ENCODE measurements around the gene OR11A1. TPM values are rescaled to one million over a fixed set of nuclear protein-coding genes. Genes with fewer than 3 reads are reported as not detected.

Gene OR11A1
- total and polyA plus RNA-seq, 2 experiments from 2014 or later: not detected

- Mint-ChIP-seq H3K27me3 (ENCODE audit: insufficient read depth, low read depth, poor library complexity) (no peaks in the 10 kb centered on the region), H3K9me3 (peaks cover 6% of the 10 kb centered on the region; the same call in 2 of the 3 replicates), H3K27ac (no peak overlapping the region), H3K4me1 (no peaks in the 10 kb centered on the region), H3K4me3 (no peak overlapping the region), H3K36me3 (ENCODE audit: low read depth) (no peaks in the 10 kb centered on the region)
- Histone ChIP-seq H3K36me3 (ENCODE audit: insufficient read depth) (no peaks in the 10 kb centered on the region), H3K79me2 (replicated peaks; ENCODE audit: insufficient read depth) (no peaks in the 10 kb centered on the region), H3K27me3 (ENCODE audit: insufficient read depth) (no peaks in the 10 kb centered on the region), H3K4me3 (no peak overlapping the region), H3K27ac (ENCODE audit: low read depth) (no peak overlapping the region), H4K20me1 (replicated peaks; ENCODE audit: insufficient read depth) (no peaks in the 10 kb centered on the region), H3K4me1 (ENCODE audit: insufficient read depth) (no peaks in the 10 kb centered on the region), H3K9me2 (ENCODE audit: insufficient read depth) (no peaks in the 10 kb centered on the region; the same call in 1 of the 2 replicates), H3K4me2 (no peak overlapping the region), H2AFZ (no peak overlapping the region), H3F3A (replicated peaks; ENCODE audit: low read depth) (no peaks in the 10 kb centered on the region)
- TF ChIP-seq EZH2phosphoT487 (IDR thresholded peaks at IDR 0.05; ENCODE audit: unreplicated experiment) (no peak), CTCF (conservative IDR thresholded peaks at IDR 0.05; ENCODE audit: low read depth in 2 of 2) (no peak), REST (IDR thresholded peaks at IDR 0.05; ENCODE audit: unreplicated experiment) (no peak), ETS1 (IDR thresholded peaks at IDR 0.05) (no peak), ZNF331 (CRISPR knock-in tag; IDR thresholded peaks at IDR 0.05; ENCODE audit: low read depth) (no peak), STAT1 (IDR thresholded peaks at IDR 0.05; ENCODE audit: unreplicated experiment) (no peak), EZH2 (IDR thresholded peaks at IDR 0.05; ENCODE audit: low read depth, unreplicated experiment) (no peak), ZNF462 (CRISPR knock-in tag; IDR thresholded peaks at IDR 0.05) (no peak), NANOG (IDR thresholded peaks at IDR 0.05; ENCODE audit: borderline replicate concordance) (no peak), JUNB (IDR thresholded peaks at IDR 0.05; ENCODE audit: unreplicated experiment) (no peak), CREB1 (CRISPR knock-in tag; IDR thresholded peaks at IDR 0.05; ENCODE audit: low read depth) (no peak), ZNF114 (CRISPR knock-in tag; IDR thresholded peaks at IDR 0.05) (no peak), POLR2AphosphoS5 (IDR thresholded peaks at IDR 0.05; ENCODE audit: low read depth) (no peak)
- ATAC-seq: no peak
- no peak for DNase-seq (ENCODE audit: low spot score)
These were observed 53.1 kb downstream of the OR11A1 start for GRCh38 chr6:29403801-29404200.

Measured in GM23338 (cell line).